ENCODE data around the gene FAXDC2.

The FAXDC2 gene

GRCh38 chr5:154861946-154862345, 11.5 kb upstream of the FAXDC2 start:
- H3K27ac ChIP-seq (ENCODE audit: insufficient read depth, low read length, poor library complexity, severe bottlenecking) = no peak overlapping the region
- no peaks in the 10 kb centered on the region for H3K27me3 ChIP-seq (replicated peaks; ENCODE audit: control insufficient read depth, insufficient read depth, low read length, poor library complexity, severe bottlenecking)
- H3K9me3 ChIP-seq (ENCODE audit: control insufficient read depth, low read length) = no peaks in the 10 kb centered on the region
- H3K4me1 ChIP-seq (ENCODE audit: control insufficient read depth, insufficient read depth, low read length, poor library complexity, severe bottlenecking) = peaks cover 20% of the 10 kb centered on the region
- DNase-seq = no peak
- H3K36me3 ChIP-seq (ENCODE audit: control insufficient read depth, insufficient read depth, low read length) = peaks cover 35% of the 10 kb centered on the region
- no peak overlapping the region for H3K4me3 ChIP-seq (ENCODE audit: insufficient read depth, low read depth, low read length, poor library complexity, severe bottlenecking)

GRCh38 chr5:154860765-154861164, 10.4 kb upstream of the FAXDC2 start:
- H3K4me1 ChIP-seq (ENCODE audit: control insufficient read depth, insufficient read depth, low read length, poor library complexity, severe bottlenecking) = peaks cover 22% of the 10 kb centered on the region

GRCh38 chr5:154860123-154860522, 9.7 kb upstream of the FAXDC2 start:
- DNase-seq = no peak
- H3K4me1 ChIP-seq (ENCODE audit: control insufficient read depth, insufficient read depth, low read length, poor library complexity, severe bottlenecking) = peaks cover 22% of the 10 kb centered on the region
- peak overlapping the region; percentile 98 for H3K27ac ChIP-seq (ENCODE audit: insufficient read depth, low read length, poor library complexity, severe bottlenecking)
- no peaks in the 10 kb centered on the region for H3K9me3 ChIP-seq (ENCODE audit: control insufficient read depth, low read length)
- H3K36me3 ChIP-seq (ENCODE audit: control insufficient read depth, insufficient read depth, low read length) = peaks cover 21% of the 10 kb centered on the region
- H3K4me3 ChIP-seq (ENCODE audit: insufficient read depth, low read depth, low read length, poor library complexity, severe bottlenecking) = peak overlapping the region; percentile 84
- H3K27me3 ChIP-seq (replicated peaks; ENCODE audit: control insufficient read depth, insufficient read depth, low read length, poor library complexity, severe bottlenecking) = no peaks in the 10 kb centered on the region

More at GRCh38 chr5:154860765-154861164, 10.4 kb upstream of the FAXDC2 start:
- peak overlapping the region; percentile 84 for H3K4me3 ChIP-seq (ENCODE audit: insufficient read depth, low read depth, low read length, poor library complexity, severe bottlenecking)
- peak overlapping the region; percentile 98 for H3K27ac ChIP-seq (ENCODE audit: insufficient read depth, low read length, poor library complexity, severe bottlenecking)
- H3K9me3 ChIP-seq (ENCODE audit: control insufficient read depth, low read length) = no peaks in the 10 kb centered on the region
- no peak for DNase-seq
- H3K27me3 ChIP-seq (replicated peaks; ENCODE audit: control insufficient read depth, insufficient read depth, low read length, poor library complexity, severe bottlenecking) = no peaks in the 10 kb centered on the region
- H3K36me3 ChIP-seq (ENCODE audit: control insufficient read depth, insufficient read depth, low read length) = peaks cover 28% of the 10 kb centered on the region

GRCh38 chr5:154858972-154859871, 8.8 kb upstream of the FAXDC2 start:
- H3K4me3 ChIP-seq (ENCODE audit: insufficient read depth, low read depth, low read length, poor library complexity, severe bottlenecking) = peak overlapping the region; percentile 84
- DNase-seq = no peak
- H3K36me3 ChIP-seq (ENCODE audit: control insufficient read depth, insufficient read depth, low read length) = peaks cover 14% of the 10 kb centered on the region
- H3K4me1 ChIP-seq (ENCODE audit: control insufficient read depth, insufficient read depth, low read length, poor library complexity, severe bottlenecking) = peaks cover 22% of the 10 kb centered on the region
- no peaks in the 10 kb centered on the region for H3K27me3 ChIP-seq (replicated peaks; ENCODE audit: control insufficient read depth, insufficient read depth, low read length, poor library complexity, severe bottlenecking)
- H3K27ac ChIP-seq (ENCODE audit: insufficient read depth, low read length, poor library complexity, severe bottlenecking) = peak overlapping the region; percentile 98
- H3K9me3 ChIP-seq (ENCODE audit: control insufficient read depth, low read length) = no peaks in the 10 kb centered on the region

GRCh38 chr5:154858297-154858971, 8.0 kb upstream of the FAXDC2 start, which contains the start of gene CNOT8:
Gene CNOT8, plus strand, starts transcription at chr5:154858627. Its CDS starts 4,652 bp downstream, at chr5:154863279.
- H3K4me1 ChIP-seq (ENCODE audit: control insufficient read depth, insufficient read depth, low read length, poor library complexity, severe bottlenecking) = peaks cover 22% of the 10 kb centered on the region
- H3K27me3 ChIP-seq (replicated peaks; ENCODE audit: control insufficient read depth, insufficient read depth, low read length, poor library complexity, severe bottlenecking) = no peaks in the 10 kb centered on the region

GRCh38 chr5:154857530-154858296, 7.3 kb upstream of the FAXDC2 start:
- peak; percentile 79 to 85 (median 84) for DNase-seq
- Histone ChIP-seq H3K36me3 (ENCODE audit: control insufficient read depth, insufficient read depth, low read length) (peaks cover 3% of the 10 kb centered on the region), H3K9me3 (ENCODE audit: control insufficient read depth, low read length) (no peaks in the 10 kb centered on the region), H3K4me3 (ENCODE audit: insufficient read depth, low read depth, low read length, poor library complexity, severe bottlenecking) (peak overlapping the region; percentile 84), H3K27ac (ENCODE audit: insufficient read depth, low read length, poor library complexity, severe bottlenecking) (peak overlapping the region; percentile 98), H3K4me1 (ENCODE audit: control insufficient read depth, insufficient read depth, low read length, poor library complexity, severe bottlenecking) (peaks cover 22% of the 10 kb centered on the region), H3K27me3 (replicated peaks; ENCODE audit: control insufficient read depth, insufficient read depth, low read length, poor library complexity, severe bottlenecking) (no peaks in the 10 kb centered on the region)

More at GRCh38 chr5:154858297-154858971, 8.0 kb upstream of the FAXDC2 start, which contains the start of gene CNOT8:
- H3K9me3 ChIP-seq (ENCODE audit: control insufficient read depth, low read length) = no peaks in the 10 kb centered on the region
- peaks cover 8% of the 10 kb centered on the region for H3K36me3 ChIP-seq (ENCODE audit: control insufficient read depth, insufficient read depth, low read length)
- DNase-seq = peak; percentile 92 to 97 (median 92)
- peak within 1 kb of the TSS; percentile 84 for H3K4me3 ChIP-seq (ENCODE audit: insufficient read depth, low read depth, low read length, poor library complexity, severe bottlenecking)
- peak within 1 kb of the TSS; percentile 98 for H3K27ac ChIP-seq (ENCODE audit: insufficient read depth, low read length, poor library complexity, severe bottlenecking)

GRCh38 chr5:154851351-154851750, 948 bp upstream of the FAXDC2 start:
- no peak for DNase-seq
- Histone ChIP-seq H3K4me3 (ENCODE audit: insufficient read depth, low read depth, low read length, poor library complexity, severe bottlenecking) (no peak overlapping the region), H3K36me3 (ENCODE audit: control insufficient read depth, insufficient read depth, low read length) (no peaks in the 10 kb centered on the region), H3K9me3 (ENCODE audit: control insufficient read depth, low read length) (no peaks in the 10 kb centered on the region), H3K27me3 (replicated peaks; ENCODE audit: control insufficient read depth, insufficient read depth, low read length, poor library complexity, severe bottlenecking) (no peaks in the 10 kb centered on the region), H3K4me1 (ENCODE audit: control insufficient read depth, insufficient read depth, low read length, poor library complexity, severe bottlenecking) (no peaks in the 10 kb centered on the region), H3K27ac (ENCODE audit: insufficient read depth, low read length, poor library complexity, severe bottlenecking) (no peak overlapping the region)

- no peaks in the 10 kb centered on the region for H3K9me3 ChIP-seq (ENCODE audit: control insufficient read depth, low read length)
- no peaks in the 10 kb centered on the region for H3K4me1 ChIP-seq (ENCODE audit: control insufficient read depth, insufficient read depth, low read length, poor library complexity, severe bottlenecking)
- DNase-seq = no peak
- H3K27me3 ChIP-seq (replicated peaks; ENCODE audit: control insufficient read depth, insufficient read depth, low read length, poor library complexity, severe bottlenecking) = no peaks in the 10 kb centered on the region
- no peaks in the 10 kb centered on the region for H3K36me3 ChIP-seq (ENCODE audit: control insufficient read depth, insufficient read depth, low read length)
- no peak overlapping the region for H3K4me3 ChIP-seq (ENCODE audit: insufficient read depth, low read depth, low read length, poor library complexity, severe bottlenecking)
- no peak overlapping the region for H3K27ac ChIP-seq (ENCODE audit: insufficient read depth, low read length, poor library complexity, severe bottlenecking)
Observed at GRCh38 chr5:154849791-154850201, 607 bp downstream of the FAXDC2 start.

- no peak overlapping the region for H3K4me3 ChIP-seq (ENCODE audit: insufficient read depth, low read depth, low read length, poor library complexity, severe bottlenecking)
- no peak overlapping the region for H3K27ac ChIP-seq (ENCODE audit: insufficient read depth, low read length, poor library complexity, severe bottlenecking)
- no peaks in the 10 kb centered on the region for H3K4me1 ChIP-seq (ENCODE audit: control insufficient read depth, insufficient read depth, low read length, poor library complexity, severe bottlenecking)
- no peak for DNase-seq
- H3K27me3 ChIP-seq (replicated peaks; ENCODE audit: control insufficient read depth, insufficient read depth, low read length, poor library complexity, severe bottlenecking) = no peaks in the 10 kb centered on the region
- H3K36me3 ChIP-seq (ENCODE audit: control insufficient read depth, insufficient read depth, low read length) = no peaks in the 10 kb centered on the region
- H3K9me3 ChIP-seq (ENCODE audit: control insufficient read depth, low read length) = no peaks in the 10 kb centered on the region
Observed at GRCh38 chr5:154849264-154849785, 1.1 kb downstream of the FAXDC2 start.

All from effector memory CD4-positive, alpha-beta T cell (primary cell).